Testis (tissue), 2 donors: Measurements from ENCODE around the gene RNF148.

Experiments
- CTCF ChIP-seq, 3 experiments: fragments of 450-650 bp in 2 of 3; fragments of 200-600 bp in 1 of 3; sonication (generic) in 1 of 3; IDR thresholded peaks; one replicate each; pipeline ENCODE4 v1.5.1; 2016 to 2019; ENCODE audit warnings: antibody characterized with exemption in 3 of 3, mild to moderate bottlenecking in 2 of 3, moderate library complexity in 1 of 3
- POLR2A ChIP-seq: fragments of 450-650 bp; IDR thresholded peaks from one replicate; pipeline ENCODE4 v1.6.1; 2017; ENCODE audit warnings: antibody characterized with exemption, mild to moderate bottlenecking, moderate library complexity

- TF ChIP-seq POLR2A: no peak
- no peak for TF ChIP-seq CTCF (IDR thresholded peaks at IDR 0.05)
Measured at GRCh38 chr7:122738947-122739346, 36.2 kb upstream of the RNF148 start.
